K562 (cell line): ENCODE data around the gene EDA.

ENCODE experiments used
- BMI1 ChIP-seq: fragments of 150-350 bp; IDR thresholded peaks from 2 replicates; pipeline ENCODE4 v1.6.1; 2014; ENCODE audit warnings: low read length
- CTCF ChIP-seq, 3 experiments: IDR thresholded peaks in 2 of 3; conservative IDR thresholded peaks in 1 of 3; 2 replicates each; pipeline ENCODE4 v1.5.1; 2011 to 2012; ENCODE audit warnings: low read length in 3 of 3, mild to moderate bottlenecking in 3 of 3, control low read depth in 2 of 3, improper control_type of control experiment in 1 of 3, inconsistent platforms in 1 of 3, low read depth in 1 of 3, mixed read lengths in 1 of 3, moderate library complexity in 1 of 3; ENCODE audit not compliant: insufficient read depth in 2 of 3
- FOXK2 ChIP-seq, 2 experiments: fragments of 450-650 bp; IDR thresholded peaks in 1 of 2; conservative IDR thresholded peaks in 1 of 2; 2 replicates each; pipeline ENCODE4 v1.6.1; 2016; ENCODE audit warnings: low read depth in 2 of 2, mild to moderate bottlenecking in 1 of 2
- HDAC6 ChIP-seq: IDR thresholded peaks from 2 replicates; pipeline ENCODE4 v1.6.1; 2012; ENCODE audit warnings: low read depth, mild to moderate bottlenecking, control low read depth, inconsistent platforms, low read length, moderate library complexity
- HNRNPH1 ChIP-seq: fragments of 200-400 bp; formaldehyde crosslinking; optimal IDR thresholded peaks from 2 replicates; pipeline ENCODE3; 2017; ENCODE audit warnings: low read depth, mild to moderate bottlenecking, low read length, moderate library complexity
- JUND ChIP-seq, 2 experiments: IDR thresholded peaks; 2 replicates in 1 of 2; 3 replicates in 1 of 2; pipeline ENCODE4 v1.6.1; 2011; ENCODE audit warnings: borderline replicate concordance in 2 of 2, low read depth in 2 of 2, low read length in 2 of 2, improper control_type of control experiment in 1 of 2, missing biosample characterization in 1 of 2, missing genetic modification characterization in 1 of 2, missing genetic modification reagents in 1 of 2
- KDM1A ChIP-seq, 2 experiments: fragments of 450-650 bp; IDR thresholded peaks; 2 replicates each; pipeline ENCODE4 v1.6.1; 2016; ENCODE audit warnings: mild to moderate bottlenecking in 2 of 2
- NR0B1 ChIP-seq: fragments of 450-650 bp; IDR thresholded peaks from one replicate; pipeline ENCODE4 v1.6.1; 2018; ENCODE audit warnings: mild to moderate bottlenecking, moderate library complexity; ENCODE audit not compliant: partially characterized antibody
- U2AF2 ChIP-seq: fragments of 200-400 bp; formaldehyde crosslinking; optimal IDR thresholded peaks from 2 replicates; pipeline ENCODE3; 2017; ENCODE audit warnings: low read depth, mild to moderate bottlenecking, low read length
- ZFP36 ChIP-seq: fragments of 150-350 bp; IDR thresholded peaks from 2 replicates; pipeline ENCODE4 v1.6.1; 2018; ENCODE audit warnings: low read length, low read depth; ENCODE audit not compliant: partially characterized antibody
- ZNF584 ChIP-seq: fragments of 200-800 bp; sonication (Bioruptor generic); IDR thresholded peaks from 2 replicates; pipeline ENCODE4 v1.6.1; 2016; ENCODE audit warnings: low read depth, mild to moderate bottlenecking, missing genetic modification characterization, missing compliant biosample characterization

GRCh38 chrX:70012756-70013155 lies 396.8 kb downstream of the EDA start:
- TF ChIP-seq BMI1 (no peak), JUND (IDR thresholded peaks at IDR 0.05; ENCODE audit: borderline replicate concordance, low read depth, low read length) (no peak), JUND (tag; IDR thresholded peaks at IDR 0.05; ENCODE audit: borderline replicate concordance, low read depth, low read length) (no peak), ZFP36 (no peak), KDM1A (IDR thresholded peaks at IDR 0.05) (no peak), ZNF584 (CRISPR knock-in tag) (no peak), FOXK2 (conservative IDR thresholded peaks at IDR 0.05 in 1 of 2, IDR thresholded peaks at IDR 0.05 in 1 of 2; ENCODE audit: low read depth in 2 of 2) (no peak), HDAC6 (no peak), CTCF (IDR thresholded peaks at IDR 0.05 in 2 of 3, conservative IDR thresholded peaks at IDR 0.05 in 1 of 3; ENCODE audit: insufficient read depth in 2 of 3, low read depth in 1 of 3, low read length in 3 of 3) (no peak), HNRNPH1 (no peak), U2AF2 (no peak), NR0B1 (no peak)
